HEK293T (cell line): ENCODE measurements around the gene L3MBTL3.

Experiments
- ARNT ChIP-seq: fragments of 450-650 bp; IDR thresholded peaks from 2 replicates; pipeline ENCODE4 v1.6.1; 2017; ENCODE audit warnings: mild to moderate bottlenecking
- BHLHE40 ChIP-seq: fragments of 450-650 bp; IDR thresholded peaks from 2 replicates; pipeline ENCODE4 v1.6.1; 2016; ENCODE audit warnings: mild to moderate bottlenecking, moderate library complexity, borderline replicate concordance
- FOXA1 ChIP-seq: fragments of 450-650 bp; IDR thresholded peaks from 2 replicates; pipeline ENCODE4 v1.6.1; 2016; ENCODE audit warnings: mild to moderate bottlenecking
- FOXK2 ChIP-seq: fragments of 450-650 bp; IDR thresholded peaks from 2 replicates; pipeline ENCODE4 v1.6.1; 2016; ENCODE audit warnings: mild to moderate bottlenecking
- FOXM1 ChIP-seq: fragments of 450-650 bp; IDR thresholded peaks from 2 replicates; pipeline ENCODE4 v1.6.1; 2017; ENCODE audit warnings: mild to moderate bottlenecking, borderline replicate concordance
- L3MBTL2 ChIP-seq: fragments of 450-650 bp; conservative IDR thresholded peaks from 2 replicates; pipeline ENCODE4 v1.6.1; 2016; ENCODE audit warnings: mild to moderate bottlenecking
- LEF1 ChIP-seq: fragments of 450-650 bp; IDR thresholded peaks from 2 replicates; pipeline ENCODE4 v1.6.1; 2017; ENCODE audit warnings: mild to moderate bottlenecking, borderline replicate concordance
- NFRKB ChIP-seq: fragments of 450-650 bp; IDR thresholded peaks from 2 replicates; pipeline ENCODE4 v1.6.1; 2016; ENCODE audit warnings: mild to moderate bottlenecking, moderate library complexity
- SP1 ChIP-seq: fragments of 450-650 bp; IDR thresholded peaks from 2 replicates; pipeline ENCODE4 v1.6.1; 2017
- SUZ12 ChIP-seq: fragments of 450-650 bp; IDR thresholded peaks from 2 replicates; pipeline ENCODE4 v1.6.1; 2016; ENCODE audit warnings: mild to moderate bottlenecking
- ZNF384 ChIP-seq: fragments of 450-650 bp; IDR thresholded peaks from 2 replicates; pipeline ENCODE4 v1.6.1; 2016

- no peak for TF ChIP-seq SP1
- TF ChIP-seq NFRKB, result no peak
- no peak for TF ChIP-seq L3MBTL2
- no peak for TF ChIP-seq FOXK2
- TF ChIP-seq FOXM1, result no peak
- no peak for TF ChIP-seq ARNT
- no peak for TF ChIP-seq LEF1
- TF ChIP-seq FOXA1, result no peak
- TF ChIP-seq ZNF384, result no peak
- no peak for TF ChIP-seq BHLHE40
- no peak for TF ChIP-seq SUZ12
Observed at GRCh38 chr6:130115036-130115435, 96.7 kb downstream of the L3MBTL3 start.
